ENCODE results near the gene FOXP1. TPM values are rescaled to one million over a fixed set of nuclear protein-coding genes. Genes with fewer than 3 reads are reported as not detected.
A peak's percentile ranks its signal among the peaks of the same experiment; 100 is the strongest.
"Not testable (repeated sequence)": the region's sequence is repeated elsewhere in the genome, so short reads cannot be mapped to it uniquely, and the experiment has no call there.

Gene FOXP1
- total RNA-seq, 1 experiment from 2014 or later = 35.9 TPM

- DNase-seq (ENCODE audit: low read depth) = peak; percentile 55
Measured at GRCh38 chr3:70982284-70982683, 601.2 kb downstream of the FOXP1 start.

DNA sequence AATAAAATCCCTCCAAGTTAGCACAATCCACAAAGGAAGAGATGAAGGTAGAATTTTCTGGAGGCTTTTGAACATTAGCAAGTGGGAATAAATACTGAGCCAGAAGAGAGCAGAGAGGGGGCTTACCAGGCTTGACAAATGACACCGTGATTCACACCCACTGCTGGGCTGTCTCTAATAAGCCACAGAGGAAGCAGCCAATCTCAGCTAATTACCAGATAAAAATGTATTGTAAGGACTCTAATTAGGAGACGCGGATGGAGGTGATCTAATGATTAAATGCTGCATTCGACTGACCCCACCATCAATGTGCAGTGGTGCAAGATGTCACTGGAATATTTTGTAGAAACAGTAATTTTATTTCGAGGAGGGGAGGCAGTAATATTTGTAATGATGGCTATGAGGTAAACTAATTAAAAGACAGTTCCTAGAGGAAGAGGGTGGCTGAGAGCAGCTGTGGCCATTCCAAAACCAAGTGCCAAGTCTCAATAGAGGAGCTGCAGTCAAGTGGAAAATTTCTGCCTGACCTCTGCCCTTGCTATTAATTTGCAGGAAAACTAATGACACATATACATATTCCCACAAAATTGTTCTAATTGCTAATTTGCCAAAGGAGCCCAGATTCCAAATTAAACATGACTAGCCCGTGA, 602.2 kb downstream of the FOXP1 start:
- no peak for DNase-seq (ENCODE audit: low read depth)

DNA sequence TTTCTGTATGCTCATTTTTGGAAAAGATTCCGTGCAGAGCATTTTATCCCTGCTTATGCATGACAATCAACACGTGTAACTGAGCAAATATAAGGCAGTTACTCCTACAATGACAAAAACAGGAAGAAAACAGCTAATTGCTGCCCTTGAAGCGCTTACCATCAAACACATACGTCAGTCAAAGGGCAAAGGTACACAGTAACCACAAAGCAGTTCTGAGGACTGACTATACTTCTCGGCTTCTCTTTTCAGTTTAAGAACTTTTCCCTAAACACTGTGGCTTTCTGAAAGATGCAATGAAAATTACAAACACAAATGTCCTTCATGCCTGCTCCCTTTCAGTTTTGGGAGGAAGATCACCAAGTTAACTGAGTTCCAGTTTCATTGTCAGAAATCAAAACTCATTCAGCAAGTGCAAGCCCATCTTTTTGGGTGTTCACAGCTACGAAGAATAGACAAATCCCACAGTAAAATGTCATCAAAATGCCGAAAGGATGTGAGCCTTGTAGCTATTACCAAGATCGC, 602.8 kb downstream of the FOXP1 start:
- DNase-seq (ENCODE audit: low read depth) = no peak

GRCh38 chr3:70979983-70980645, 603.4 kb downstream of the FOXP1 start:
- DNase-seq (ENCODE audit: low read depth) = no peak

DNA sequence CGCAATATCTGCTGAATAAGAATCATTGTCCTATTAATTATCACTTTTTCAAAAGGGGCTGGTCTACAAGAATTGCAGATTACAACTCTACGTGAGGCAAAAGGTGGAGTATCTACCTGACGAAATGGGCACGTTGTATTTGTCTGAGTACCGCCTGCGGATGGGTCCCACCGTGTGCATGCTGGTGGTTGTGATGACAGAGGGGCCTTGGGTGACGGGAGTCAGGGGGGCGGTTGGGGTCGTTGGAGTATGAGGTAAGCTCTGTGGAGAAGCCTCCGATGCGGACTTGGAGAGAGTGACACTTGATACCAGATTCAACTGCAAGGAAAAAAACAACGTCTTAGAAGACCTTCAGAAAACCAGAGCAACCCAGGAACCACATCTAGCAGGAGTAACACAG, 605.8 kb downstream of the FOXP1 start:
- DNase-seq (ENCODE audit: low read depth) = no peak

DNA sequence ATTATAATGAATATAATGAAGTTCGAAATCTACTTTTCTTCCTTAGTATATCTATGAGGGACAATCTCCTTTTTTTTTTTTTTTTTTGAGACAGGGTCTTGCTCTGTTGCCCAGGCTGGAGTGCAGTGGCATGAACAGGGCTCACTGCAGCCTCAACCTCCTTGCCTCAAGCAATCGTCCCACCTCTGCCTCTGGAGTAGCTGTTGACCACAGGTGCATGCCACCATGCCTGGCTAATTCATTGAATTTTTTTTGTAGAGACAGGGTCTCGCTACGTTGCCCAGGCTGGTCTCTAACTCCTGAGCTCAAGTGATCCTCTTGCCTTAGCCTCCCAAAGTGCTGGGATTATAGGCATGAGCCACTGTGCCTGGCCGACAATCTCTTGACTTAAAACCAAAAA, 607.5 kb downstream of the FOXP1 start:
- DNase-seq (ENCODE audit: low read depth) = not testable (repeated sequence)

DNA sequence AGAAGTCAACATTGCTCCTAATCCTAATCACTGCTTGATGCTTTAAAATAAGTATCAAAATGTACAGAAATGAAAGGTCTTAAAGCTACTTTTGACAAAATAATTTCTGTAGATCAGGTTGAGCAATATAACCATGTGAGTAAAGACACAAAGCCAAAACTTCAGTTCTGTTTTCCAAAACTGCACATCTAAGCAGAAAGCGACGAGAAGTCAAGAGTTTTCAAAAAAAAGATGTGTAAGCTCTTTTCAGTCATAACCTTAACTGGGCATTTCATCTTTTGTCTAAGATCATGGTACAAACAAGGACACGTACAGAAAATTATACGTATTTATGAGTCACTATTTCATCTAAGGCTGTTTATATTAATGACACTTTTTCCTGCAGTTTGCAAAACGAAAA, 608.8 kb downstream of the FOXP1 start:
- no peak for DNase-seq (ENCODE audit: low read depth)

- DNase-seq (ENCODE audit: low read depth) = no peak
Measured at GRCh38 chr3:70973558-70973957, 610.0 kb downstream of the FOXP1 start.

GRCh38 chr3:70972855-70973254, 610.7 kb downstream of the FOXP1 start:
- no peak for DNase-seq (ENCODE audit: low read depth)

DNA sequence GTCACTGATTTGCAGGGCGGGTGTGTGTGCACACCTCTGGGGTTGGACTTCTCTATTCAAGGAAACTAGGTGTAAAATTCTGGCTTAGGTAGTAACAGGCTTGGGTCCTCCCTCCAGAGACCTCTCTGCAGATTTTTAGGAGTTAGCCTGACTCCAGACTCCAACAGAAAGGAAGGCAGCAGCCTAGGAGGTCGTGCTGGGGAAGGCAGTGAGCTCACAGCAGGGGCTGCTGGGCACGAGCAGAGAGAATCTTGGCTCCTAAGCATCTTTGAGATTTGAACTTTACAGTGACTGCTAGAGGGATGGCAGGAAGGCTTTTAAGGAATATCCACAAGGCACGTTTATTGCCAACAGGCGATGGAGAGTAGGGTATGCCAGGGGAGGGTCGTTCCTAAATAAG, 612.6 kb downstream of the FOXP1 start:
- DNase-seq (ENCODE audit: low read depth) = no peak

DNA sequence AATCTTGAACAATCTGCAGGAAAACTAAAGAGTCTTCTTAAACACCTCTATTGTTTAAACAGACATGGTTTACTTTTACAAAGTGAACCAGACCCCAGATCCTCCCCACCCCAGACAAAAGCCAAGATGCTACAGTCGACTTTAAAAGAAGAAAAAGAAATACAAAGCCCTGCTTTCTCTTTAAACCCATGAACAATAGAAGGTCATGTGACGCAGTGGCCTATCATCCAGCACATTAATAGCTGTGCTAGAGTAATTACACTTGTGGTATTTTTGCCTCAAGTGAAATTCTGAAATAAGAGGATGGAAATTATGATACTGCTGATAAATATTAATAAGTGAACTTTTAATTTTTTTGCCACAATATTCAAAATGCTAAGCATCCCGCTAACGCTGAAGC, 613.4 kb downstream of the FOXP1 start:
- no peak for DNase-seq (ENCODE audit: low read depth)

- peak; percentile 61 for DNase-seq (ENCODE audit: low read depth)
Measured at GRCh38 chr3:70963431-70964275, 619.9 kb downstream of the FOXP1 start.

DNA sequence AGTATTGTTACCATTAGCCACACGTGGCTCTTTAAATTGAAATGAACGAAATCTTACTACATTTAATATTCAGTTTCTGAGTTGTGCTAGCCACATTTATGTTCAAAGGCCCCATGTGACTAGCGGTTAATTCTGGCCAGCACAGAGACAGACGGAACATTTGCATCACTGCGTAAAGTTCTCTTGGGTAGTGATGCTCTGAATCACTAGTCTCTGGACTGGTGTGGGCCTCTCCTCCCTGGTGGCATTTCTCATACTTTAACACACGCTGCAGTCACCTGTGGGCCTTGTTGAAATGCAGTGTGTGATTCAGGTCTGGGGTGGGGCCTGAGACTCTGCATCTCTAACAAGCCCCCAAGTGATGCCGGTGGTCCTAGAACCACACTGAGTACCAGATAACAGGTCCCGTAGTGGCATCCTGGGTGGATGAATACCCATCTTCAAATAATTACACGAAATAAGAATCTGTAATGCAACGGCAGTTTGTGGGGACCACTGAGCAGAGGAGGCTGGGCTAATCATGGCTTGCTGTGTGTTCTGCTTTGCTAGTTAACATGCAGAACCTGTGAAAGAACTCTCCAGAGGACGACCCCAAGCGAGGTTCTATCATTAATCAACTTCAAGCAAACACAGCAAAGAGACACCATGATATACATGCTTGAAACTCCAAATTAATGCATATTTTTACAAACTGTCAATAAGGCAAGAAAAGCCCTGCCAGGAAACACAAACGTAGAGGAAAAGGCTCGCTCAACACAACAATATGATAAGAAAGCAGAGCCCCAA, 623.8 kb downstream of the FOXP1 start:
- DNase-seq (ENCODE audit: low read depth) = no peak

DNA sequence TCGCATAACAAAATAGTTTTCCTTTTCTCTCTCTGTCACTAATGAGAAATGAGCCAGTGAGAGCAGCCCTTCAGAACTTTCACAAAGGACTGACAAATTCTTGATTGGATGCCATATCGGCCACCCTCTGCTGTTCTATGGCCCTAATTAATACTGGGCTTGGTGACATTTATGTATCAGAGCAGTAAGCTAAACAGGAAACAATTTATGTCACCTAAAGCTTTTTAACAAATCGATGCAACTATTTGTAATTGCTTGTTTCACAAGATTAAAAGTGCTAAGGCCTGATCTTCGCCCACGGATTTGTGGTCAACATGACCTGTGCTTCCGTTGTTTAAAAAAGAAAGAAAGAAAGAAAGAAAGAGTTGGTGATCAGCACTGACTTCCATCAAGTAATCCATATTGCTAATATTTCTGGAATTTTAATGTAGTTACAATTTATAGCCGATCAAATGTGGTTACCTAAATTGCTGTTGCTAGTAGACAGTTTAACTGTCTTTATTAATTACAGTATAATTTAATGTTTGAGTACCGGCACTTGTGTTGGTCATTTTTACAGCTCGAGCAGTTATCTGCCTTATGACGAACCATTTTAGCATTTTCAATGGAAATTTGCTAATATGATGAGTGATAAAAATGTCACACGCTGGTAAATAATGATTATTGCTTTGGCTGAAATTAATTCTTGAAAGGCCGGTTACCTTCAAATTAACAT, 631.3 kb downstream of the FOXP1 start:
- DNase-seq (ENCODE audit: low read depth) = no peak

- no peak for DNase-seq (ENCODE audit: low read depth)
Measured at GRCh38 chr3:70951316-70951715, 632.2 kb downstream of the FOXP1 start.

DNA sequence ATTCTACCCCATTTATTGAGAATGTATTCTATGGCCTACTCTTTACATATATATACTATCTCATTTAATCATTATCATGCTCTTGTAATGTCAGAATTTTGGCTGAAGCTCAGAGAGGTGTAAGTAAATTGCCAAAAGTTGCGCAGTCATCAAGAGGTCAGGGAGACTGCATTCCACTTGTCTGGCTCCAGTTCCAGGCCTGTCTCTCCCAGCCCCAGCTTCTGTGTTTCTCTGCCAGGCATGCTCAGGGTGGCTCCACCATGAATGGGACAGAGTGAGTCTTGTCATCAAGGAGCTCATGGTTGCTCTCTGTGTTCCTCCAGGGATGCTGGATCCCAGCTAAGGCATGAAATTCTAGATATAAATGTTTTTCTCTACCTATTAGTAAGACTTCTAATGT, 635.9 kb downstream of the FOXP1 start:
- no peak for DNase-seq (ENCODE audit: low read depth)

DNA sequence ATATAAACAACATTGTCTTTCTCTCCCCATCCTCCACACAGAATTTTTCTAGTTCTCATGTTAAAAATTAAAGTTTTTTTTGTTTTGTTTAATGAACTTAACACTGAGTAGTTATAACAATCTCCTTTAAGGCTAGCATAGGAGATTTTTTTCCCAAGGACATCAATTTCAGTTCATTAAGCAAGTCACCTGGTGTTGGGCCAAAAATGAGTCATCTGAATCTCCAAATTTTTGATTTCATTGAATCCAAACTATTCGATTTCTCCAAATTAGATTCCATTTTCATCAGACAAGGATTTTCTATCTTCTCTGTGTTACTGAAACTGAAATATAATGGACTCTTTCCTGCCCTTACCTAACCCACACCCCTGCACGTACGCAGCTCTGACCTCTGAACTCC, 639.6 kb downstream of the FOXP1 start:
- no peak for DNase-seq (ENCODE audit: low read depth)

DNA sequence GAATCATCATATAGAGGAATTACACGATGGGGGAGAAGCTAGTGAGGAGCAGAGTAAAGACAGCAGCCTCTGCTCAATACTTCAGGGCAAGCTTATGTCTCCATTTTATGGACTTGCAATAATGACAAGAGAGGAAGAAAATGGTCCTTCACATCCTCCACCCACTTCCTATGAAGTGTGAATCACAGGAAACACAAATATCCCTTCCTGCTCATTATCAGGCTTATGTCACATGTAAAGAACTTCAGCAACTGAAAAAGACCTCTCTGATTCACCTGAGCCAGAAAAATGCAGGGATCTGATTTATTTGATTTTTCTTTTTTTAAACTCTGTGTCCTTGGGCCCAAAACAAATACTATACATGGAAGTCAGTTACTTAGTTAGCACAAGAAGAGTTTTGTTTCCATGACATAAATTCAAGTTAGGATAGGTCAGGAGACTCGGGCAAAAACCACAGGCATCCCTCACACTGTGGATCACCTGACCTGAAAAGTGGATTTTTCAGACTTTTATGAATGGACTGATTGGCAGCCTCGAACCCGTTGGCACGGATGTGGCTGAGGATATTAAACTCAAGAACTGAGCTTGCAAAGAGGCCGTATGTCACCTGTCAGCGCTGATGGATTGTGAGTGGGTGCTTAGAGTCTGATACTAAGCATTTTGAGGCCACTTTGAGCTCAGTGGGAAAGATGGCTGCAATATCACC, 650.3 kb downstream of the FOXP1 start:
- DNase-seq (ENCODE audit: low read depth) = no peak

DNA sequence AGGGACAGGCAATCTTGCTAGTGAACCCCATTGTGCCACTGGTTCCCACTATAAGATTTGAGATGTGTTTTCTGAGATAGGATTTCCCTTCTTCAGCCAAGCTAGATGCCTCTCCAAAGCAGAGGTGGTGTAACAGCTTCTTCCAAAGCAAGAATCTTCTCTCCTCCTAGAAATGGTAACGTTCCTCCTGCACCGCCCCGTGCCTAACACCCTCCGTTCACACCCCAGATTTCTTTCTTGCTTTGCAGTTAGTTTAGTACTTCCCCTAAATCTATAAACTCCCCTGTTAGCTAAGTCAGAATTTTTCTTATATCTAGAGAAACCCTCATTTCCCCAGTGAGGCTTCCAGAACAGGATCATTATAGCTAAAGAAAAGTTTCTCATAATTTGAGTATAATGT, 653.5 kb downstream of the FOXP1 start:
- DNase-seq (ENCODE audit: low read depth) = no peak

DNA sequence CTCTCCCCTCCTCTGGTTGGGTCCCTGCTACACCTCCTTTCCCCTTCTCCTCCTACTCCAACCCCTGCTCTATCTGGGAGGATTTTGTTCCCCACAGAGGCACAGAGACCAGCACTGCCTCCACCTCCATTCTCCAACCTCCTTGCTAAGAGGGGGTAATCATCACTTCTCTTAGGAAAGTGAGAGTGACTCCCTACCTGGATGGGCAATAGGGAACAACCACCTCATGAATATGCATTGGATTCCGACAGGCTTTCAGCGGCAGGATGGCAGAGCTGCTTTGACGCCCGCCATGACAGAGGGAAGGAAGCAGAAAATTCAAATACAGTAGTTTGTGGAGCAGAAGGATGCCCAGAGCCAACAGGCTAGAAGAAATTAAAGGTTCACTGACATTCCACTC, 656.3 kb downstream of the FOXP1 start:
- no peak for DNase-seq (ENCODE audit: low read depth)

- no peak for DNase-seq (ENCODE audit: low read depth)
Measured at GRCh38 chr3:70926835-70927234, 656.7 kb downstream of the FOXP1 start.
